Prostate gland (tissue), 2 donors: Measurements from ENCODE around the gene CYP4F8. TPM values are rescaled to one million over a fixed set of nuclear protein-coding genes. Genes with fewer than 3 reads are reported as not detected.
"Not testable (repeated sequence)": the region's sequence is repeated elsewhere in the genome, so short reads cannot be mapped to it uniquely, and the experiment has no call there.

Source experiments
- DNase-seq: peaks from one replicate; pipeline ENCODE4 v3.0.0-alpha.2; 2019; ENCODE audit warnings: low spot score
- H3K27ac ChIP-seq, 2 donors: fragments of 200-600 bp; sonication (generic); 2 replicates each; pipeline ENCODE4 v1.5.1; 2017 to 2019
- H3K27me3 ChIP-seq: fragments of 200-600 bp; sonication (generic); replicated peaks from 2 replicates; pipeline ENCODE4 v1.5.1; 2019; ENCODE audit not compliant: insufficient read depth
- H3K36me3 ChIP-seq, 2 donors: fragments of 200-600 bp; sonication (generic); 1 replicate in 1 of 2; 2 replicates in 1 of 2; pipeline versions ENCODE4 v1.5.1 to v1.8.1; 2017 to 2019
- H3K4me1 ChIP-seq: fragments of 200-600 bp; sonication (generic); replicated peaks from 2 replicates; pipeline ENCODE4 v1.5.1; 2019
- H3K4me3 ChIP-seq, 2 donors: fragments of 200-600 bp; sonication (generic); 2 replicates each; pipeline ENCODE4 v1.5.1; 2017 to 2019
- H3K9me3 ChIP-seq: fragments of 200-600 bp; sonication (generic); 2 replicates; pipeline ENCODE4 v1.5.1; 2017
- CTCF ChIP-seq, 4 experiments: fragments of 200-600 bp in 2 of 4; fragments of 450-650 bp in 2 of 4; sonication (generic) in 2 of 4; IDR thresholded peaks; 1 replicate in 3 of 4; 2 replicates in 1 of 4; pipeline ENCODE4 v1.5.1; 2016 to 2019; ENCODE audit warnings: antibody characterized with exemption in 4 of 4, mild to moderate bottlenecking in 2 of 4, moderate library complexity in 2 of 4
- POLR2A ChIP-seq: fragments of 450-650 bp; IDR thresholded peaks from one replicate; pipeline ENCODE4 v1.6.1; 2016; ENCODE audit warnings: antibody characterized with exemption, mild to moderate bottlenecking
- POLR2AphosphoS5 ChIP-seq: sonication (generic); formaldehyde crosslinking; IDR thresholded peaks from one replicate; pipeline ENCODE4 v1.6.1; 2017; ENCODE audit warnings: antibody characterized with exemption
- WGBS: methylation state at CpG from one replicate; pipeline ENCODE4 v1.1.5; 2018; 5-methylcytosine and 5-hydroxymethylcytosine counted together
- intact Hi-C: fragments of 100-400 bp; cut with DNase I; formaldehyde crosslinking; loops from one replicate; pipeline ENCODE4 v1.14.2; 2022
- total RNA-seq, 2 donors: library from RNA; depleted of rRNA; stranded (reverse); fragments of >200 nt; gene quantifications; one replicate each; pipeline ENCODE4 v1.1.0, GENCODE V29; 2016

The CYP4F8 gene
- total RNA-seq, 2 donors from 2014 or later = 14.9 to 67.3 TPM

GRCh38 chr19:15588265-15588664 lies 26.8 kb upstream of the CYP4F8 start:
- H3K9me3 ChIP-seq = no peaks in the 10 kb centered on the region
- 40% methylated on average over 1 of the region's 1 CpG for WGBS
- no peaks in the 10 kb centered on the region for H3K27me3 ChIP-seq
- no peak for DNase-seq
- H3K36me3 ChIP-seq = no peaks in the 10 kb centered on the region
- no peak overlapping the region for H3K27ac ChIP-seq
- TF ChIP-seq CTCF (IDR thresholded peaks at IDR 0.05) (no peak), POLR2AphosphoS5 (no peak), POLR2A (no peak)
- intact Hi-C loops = no loop called here
- H3K4me1 ChIP-seq = no peaks in the 10 kb centered on the region
- no peak overlapping the region for H3K4me3 ChIP-seq

- TF ChIP-seq POLR2AphosphoS5 = no peak
- TF ChIP-seq POLR2A = no peak
- TF ChIP-seq CTCF (IDR thresholded peaks at IDR 0.05) = no peak
- intact Hi-C loops = no loop called here
- H3K4me3 ChIP-seq = no peak overlapping the region
Measured at GRCh38 chr19:15589760-15590451, 25.1 kb upstream of the CYP4F8 start.

GRCh38 chr19:15591796-15592195 lies 23.2 kb upstream of the CYP4F8 start:
- Histone ChIP-seq H3K4me1 (no peaks in the 10 kb centered on the region), H3K27me3 (no peaks in the 10 kb centered on the region), H3K36me3 (no peaks in the 10 kb centered on the region), H3K27ac (no peak overlapping the region), H3K9me3 (no peaks in the 10 kb centered on the region), H3K4me3 (no peak overlapping the region)
- no peak for TF ChIP-seq POLR2AphosphoS5
- no peak for TF ChIP-seq POLR2A
- no peak for TF ChIP-seq CTCF (IDR thresholded peaks at IDR 0.05)
- DNase-seq = no peak
- intact Hi-C loops = no loop called here
- WGBS = 63% methylated on average over 4 of the region's 4 CpGs

More at GRCh38 chr19:15589760-15590451, 25.1 kb upstream of the CYP4F8 start:
- H3K9me3 ChIP-seq = no peaks in the 10 kb centered on the region
- no peaks in the 10 kb centered on the region for H3K27me3 ChIP-seq
- no peaks in the 10 kb centered on the region for H3K36me3 ChIP-seq
- H3K27ac ChIP-seq = no peak overlapping the region
- H3K4me1 ChIP-seq = no peaks in the 10 kb centered on the region
- WGBS = 85% methylated on average over 5 of the region's 5 CpGs
- no peak for DNase-seq

GRCh38 chr19:15592506-15592905 lies 22.5 kb upstream of the CYP4F8 start:
- WGBS = 23% methylated on average over 5 of the region's 5 CpGs
- H3K36me3 ChIP-seq, H3K27ac ChIP-seq, intact Hi-C loops, H3K27me3 ChIP-seq, H3K4me1 ChIP-seq, H3K4me3 ChIP-seq, H3K9me3 ChIP-seq, DNase-seq: not testable (repeated sequence)

- H3K9me3 ChIP-seq, H3K36me3 ChIP-seq, H3K27me3 ChIP-seq, intact Hi-C loops, H3K4me1 ChIP-seq, H3K27ac ChIP-seq, H3K4me3 ChIP-seq, DNase-seq: not testable (repeated sequence)
- 51% methylated on average over 4 of the region's 4 CpGs for WGBS
Measured at GRCh38 chr19:15593766-15594165, 21.3 kb upstream of the CYP4F8 start.

GRCh38 chr19:15595069-15595468 lies 19.9 kb upstream of the CYP4F8 start:
- H3K27me3 ChIP-seq = no peaks in the 10 kb centered on the region
- H3K9me3 ChIP-seq = no peaks in the 10 kb centered on the region
- peak; percentile 77 for DNase-seq
- WGBS = 27% methylated on average over 6 of the region's 6 CpGs
- H3K4me1 ChIP-seq = no peaks in the 10 kb centered on the region
- intact Hi-C loops = no loop called here
- H3K27ac ChIP-seq = peak overlapping the region in 1 of 2 donors; percentile 4
- no peak for TF ChIP-seq CTCF (IDR thresholded peaks at IDR 0.05)
- peak; percentile 78 for TF ChIP-seq POLR2AphosphoS5
- no peak overlapping the region for H3K4me3 ChIP-seq
- no peaks in the 10 kb centered on the region for H3K36me3 ChIP-seq

- DNase-seq, H3K36me3 ChIP-seq, H3K9me3 ChIP-seq, H3K4me3 ChIP-seq, intact Hi-C loops, H3K4me1 ChIP-seq, H3K27me3 ChIP-seq, H3K27ac ChIP-seq: not testable (repeated sequence)
- 88% methylated on average over 24 of the region's 27 CpGs for WGBS
Measured at GRCh38 chr19:15607978-15608925, 6.8 kb upstream of the CYP4F8 start.
